NCI-H187 treated with DMSO at 0.1 percent for 48 hours (cell line): Measurements from ENCODE around the gene CYP3A7.
"Not testable (repeated sequence)": the region's sequence is repeated elsewhere in the genome, so short reads cannot be mapped to it uniquely, and the experiment has no call there.

ENCODE experiments used
- DNase-seq: peaks from one replicate; lab custom pipeline; 2025; lab: John Stamatoyannopoulos, UW

The CYP3A7 gene

GRCh38 chr7:99741441-99741795 is 6.4 kb upstream of the CYP3A7 start:
- no peak for DNase-seq

- DNase-seq, result no peak
These were observed 5.8 kb upstream of the CYP3A7 start for GRCh38 chr7:99740573-99741440.

- DNase-seq, result no peak
These were observed 4.9 kb upstream of the CYP3A7 start for GRCh38 chr7:99739699-99740572.

DNA sequence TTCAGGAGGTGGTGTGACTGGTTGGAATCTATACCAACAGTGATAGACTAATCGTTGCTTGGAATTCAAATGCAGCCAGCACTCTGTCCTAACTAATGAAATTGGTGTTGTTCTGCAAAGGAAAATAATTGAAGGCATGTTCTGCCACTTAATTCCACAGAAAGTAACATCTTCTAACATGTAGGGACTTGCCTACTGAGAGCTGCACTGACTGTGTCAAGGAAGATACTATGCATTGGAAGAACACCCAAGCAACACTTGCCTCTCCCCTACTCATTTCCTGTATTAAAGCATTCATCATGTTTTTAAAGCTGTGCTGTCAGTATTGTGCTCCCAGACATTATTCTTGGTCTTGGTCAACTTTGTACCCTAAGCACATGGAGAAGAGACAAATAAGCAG is 2.7 kb upstream of the CYP3A7 start:
- DNase-seq, result no peak

- DNase-seq, result not testable (repeated sequence)
These were observed 1.7 kb upstream of the CYP3A7 start for GRCh38 chr7:99736667-99737066.

DNA sequence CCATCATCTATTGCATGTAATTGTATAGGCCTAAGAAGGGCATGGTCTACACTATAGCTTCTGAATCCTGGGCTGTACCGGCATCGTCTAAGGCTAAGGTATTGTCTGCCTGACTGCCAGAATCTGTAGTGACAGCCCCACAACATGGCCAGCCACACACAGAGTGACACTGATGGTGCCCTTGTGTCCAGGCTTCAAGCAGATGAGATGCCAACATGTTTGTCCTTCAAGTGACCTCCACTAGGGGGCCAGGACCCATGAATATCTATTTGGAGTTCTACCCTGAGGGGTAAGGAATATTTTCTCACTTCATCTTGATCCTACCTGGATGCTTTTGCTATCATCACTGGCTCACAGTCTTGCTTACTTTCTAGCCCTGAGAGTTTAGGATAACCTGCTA is 1.5 kb downstream of the CYP3A7 start:
- no peak for DNase-seq

GRCh38 chr7:99733003-99733402 is 2.0 kb downstream of the CYP3A7 start:
- DNase-seq, result no peak

- DNase-seq, result no peak
These were observed 3.2 kb downstream of the CYP3A7 start for GRCh38 chr7:99731638-99732374.

DNA sequence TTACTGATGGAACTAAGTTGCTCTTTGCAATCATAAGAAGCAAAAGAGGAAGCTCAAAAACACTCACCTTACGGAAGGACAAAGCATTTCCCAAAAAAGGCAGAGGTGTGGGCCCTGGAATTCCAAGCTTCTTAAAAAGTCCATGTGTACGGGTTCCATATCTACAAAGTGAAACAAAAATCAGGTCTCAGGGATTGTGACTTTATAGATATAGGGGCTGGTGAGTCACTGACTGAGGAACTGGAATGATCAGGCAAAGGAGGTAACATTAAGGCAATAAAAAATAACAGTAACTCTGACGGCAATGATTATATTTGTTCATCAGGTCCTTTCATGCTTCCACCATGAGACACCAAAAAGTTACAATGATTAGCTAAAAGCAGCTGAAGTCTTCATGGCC is 4.0 kb downstream of the CYP3A7 start:
- no peak for DNase-seq

- DNase-seq, result no peak
These were observed 4.7 kb downstream of the CYP3A7 start for GRCh38 chr7:99730238-99730810.

GRCh38 chr7:99729486-99730237 is 5.3 kb downstream of the CYP3A7 start:
- DNase-seq, result no peak

DNA sequence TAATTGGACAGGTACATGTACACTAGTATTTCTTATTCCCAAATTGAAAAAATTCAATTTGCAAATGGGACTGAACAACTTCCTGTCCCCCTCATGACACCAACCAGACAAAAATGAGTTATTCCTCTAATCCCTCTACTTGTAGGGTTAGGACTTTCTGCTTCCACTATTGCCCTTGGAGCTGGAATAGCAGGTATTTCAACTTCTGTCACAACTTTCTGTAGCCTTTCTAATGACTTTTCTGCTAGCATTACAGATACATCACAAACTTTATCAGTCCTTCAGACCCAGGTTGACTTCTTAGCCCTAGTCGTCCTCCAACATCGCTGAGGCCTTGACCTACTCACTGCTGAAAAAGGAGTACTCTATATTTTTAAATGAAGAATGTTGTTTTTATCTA is 6.4 kb downstream of the CYP3A7 start:
- DNase-seq, result no peak

GRCh38 chr7:99723201-99723600 is 11.8 kb downstream of the CYP3A7 start:
- DNase-seq, result not testable (repeated sequence)

DNA sequence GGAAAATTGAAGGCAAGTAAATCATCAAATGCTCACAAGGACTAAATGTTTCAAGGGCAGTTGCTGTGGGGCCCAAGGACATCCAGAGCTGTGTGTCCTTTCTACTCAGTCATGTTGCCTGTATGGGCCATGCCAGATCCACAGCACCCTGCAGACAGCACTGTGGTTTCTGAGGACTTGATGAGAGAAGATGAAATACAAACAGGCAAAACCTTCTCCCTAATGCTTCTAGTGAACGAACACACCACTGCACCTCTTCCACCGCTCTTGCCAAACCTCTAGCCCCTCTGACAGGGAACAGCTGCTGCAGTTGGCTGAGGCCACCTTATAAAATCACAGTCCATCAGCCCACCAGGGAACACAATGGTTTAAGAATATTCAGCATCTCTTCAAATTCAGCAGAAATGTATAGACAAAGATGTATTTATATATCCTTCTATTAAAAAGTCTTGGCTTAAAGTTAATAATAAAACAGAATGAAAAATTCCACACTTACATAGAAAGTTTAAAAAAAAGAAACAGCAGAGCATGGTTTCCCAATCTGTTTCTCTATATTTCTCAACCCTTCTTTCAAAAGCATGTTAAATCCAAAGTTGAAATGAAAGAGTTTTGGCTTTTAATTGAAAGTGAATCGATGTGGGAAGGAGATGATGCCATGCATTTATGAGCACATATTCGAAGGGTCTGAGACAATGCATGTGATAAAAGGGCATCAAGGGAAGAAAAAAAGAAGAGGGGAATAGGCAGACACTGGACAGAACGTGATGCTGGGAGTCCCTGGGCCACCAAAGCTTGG is 14.0 kb downstream of the CYP3A7 start:
- DNase-seq, result no peak

- no peak for DNase-seq
These were observed 14.8 kb downstream of the CYP3A7 start for GRCh38 chr7:99719996-99720769.

GRCh38 chr7:99713995-99714570 is 20.9 kb downstream of the CYP3A7 start:
- no peak for DNase-seq

DNA sequence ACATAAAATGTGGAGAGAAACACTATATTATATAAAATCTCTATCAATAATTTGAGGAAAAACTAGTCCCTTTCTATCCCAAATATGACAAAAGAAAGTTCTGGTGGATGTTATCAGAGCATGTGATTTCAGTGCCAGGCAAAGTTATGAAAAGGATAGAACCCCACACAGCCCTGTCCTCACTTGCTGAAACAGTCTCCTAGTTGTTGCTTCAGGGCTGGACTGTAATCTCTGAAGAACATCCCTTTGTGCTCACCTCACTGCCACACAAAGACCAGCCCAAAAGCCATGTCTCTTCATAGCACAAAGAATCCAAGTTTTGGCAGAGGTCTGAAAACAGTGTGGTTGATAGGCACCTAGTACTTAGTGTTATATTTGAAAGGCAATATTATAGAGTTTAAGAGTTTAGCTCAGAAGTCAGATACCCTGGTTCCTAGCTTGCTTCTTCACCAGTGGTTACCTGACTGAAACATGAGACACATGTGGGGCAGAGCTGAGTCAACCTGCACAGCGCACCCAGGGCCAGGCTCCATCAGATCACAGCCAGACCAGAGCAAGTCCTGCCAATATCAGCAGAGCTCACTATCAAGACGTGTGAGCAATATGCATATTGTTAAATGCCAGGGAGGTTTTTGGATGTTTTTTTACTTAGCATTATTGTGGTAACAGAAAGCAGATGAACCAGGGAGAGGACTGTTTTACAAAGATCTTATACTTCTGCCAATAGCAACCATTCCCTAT is 25.0 kb downstream of the CYP3A7 start:
- no peak for DNase-seq

DNA sequence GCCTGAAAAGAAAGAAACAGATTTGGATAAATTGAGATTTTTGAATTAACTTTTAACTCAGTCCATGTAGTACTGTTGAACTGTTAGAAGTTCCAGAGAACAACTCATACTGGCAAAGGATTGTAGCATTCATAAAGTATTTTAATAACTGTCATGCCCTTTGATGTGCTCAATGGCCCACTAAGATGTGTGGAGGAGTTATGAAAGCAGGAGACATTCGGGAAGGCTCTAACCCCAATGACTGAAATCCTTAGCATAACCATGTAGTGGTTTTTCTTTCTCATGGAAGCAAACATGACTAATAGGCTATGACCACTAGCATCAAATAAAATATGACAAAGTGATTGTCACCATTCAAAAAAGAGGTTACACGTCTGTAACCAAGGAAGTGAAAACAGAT is 25.7 kb downstream of the CYP3A7 start:
- no peak for DNase-seq

DNA sequence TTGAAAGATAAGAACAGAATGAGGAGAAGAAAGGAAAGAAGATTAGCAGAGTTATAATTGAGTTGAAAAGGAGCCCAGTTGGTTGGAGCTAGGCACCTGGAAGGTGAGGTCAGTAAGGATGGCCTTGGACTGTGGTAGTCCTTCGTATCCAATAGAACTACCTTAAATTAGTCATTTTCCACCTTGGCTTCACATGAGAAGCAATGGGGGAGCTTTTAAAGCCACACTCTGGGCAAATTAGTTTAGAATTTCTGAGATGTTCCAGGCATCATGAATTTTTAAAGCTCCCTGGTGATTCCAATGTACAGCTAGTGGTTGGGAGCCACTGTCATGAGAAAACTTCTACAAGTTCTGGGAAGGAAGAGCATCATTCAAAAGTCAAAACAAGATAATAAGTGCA is 27.9 kb downstream of the CYP3A7 start:
- no peak for DNase-seq
